ENCODE results near the gene ATL2.

ATL2 gene

DNA sequence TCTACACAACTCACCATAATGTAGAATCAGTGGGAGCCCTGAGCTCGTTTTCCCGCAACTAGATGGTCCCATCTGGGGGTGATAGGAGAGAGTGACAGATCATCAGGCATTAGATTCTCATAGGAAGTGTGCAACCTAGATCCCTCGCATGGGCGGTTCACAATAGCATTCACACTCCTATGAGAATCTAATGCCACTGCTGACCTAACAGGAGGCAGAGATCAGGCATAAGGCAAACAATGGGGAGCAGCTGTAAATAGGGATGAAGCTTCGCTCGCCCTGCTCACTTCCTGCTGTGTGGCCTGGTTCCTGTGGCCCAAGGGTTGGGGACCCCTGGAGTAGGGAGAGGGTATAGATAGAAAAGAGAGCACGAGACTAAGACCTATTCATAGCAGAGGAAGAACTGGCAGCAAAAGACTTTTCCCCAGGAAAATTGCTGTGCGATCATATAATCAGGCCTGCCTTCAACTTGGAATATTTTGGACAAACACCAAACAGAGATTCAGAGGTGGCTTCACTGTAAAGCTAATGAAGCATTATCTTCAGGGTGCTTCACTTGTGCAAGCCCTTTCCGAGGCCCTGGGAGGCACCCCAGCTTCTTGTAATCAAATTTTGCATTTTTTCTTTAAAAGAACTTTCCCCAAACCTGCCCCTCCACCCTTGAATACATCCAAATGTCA lies 29.0 kb upstream of the ATL2 start:
- H3K27me3 ChIP-seq (ENCODE audit: insufficient read depth, low read length): no peaks in the 10 kb centered on the region
- H3K27ac ChIP-seq (ENCODE audit: low read depth, low read length, poor library complexity, severe bottlenecking): no peak overlapping the region
- H3K9me3 ChIP-seq (ENCODE audit: low read length): no peaks in the 10 kb centered on the region; the same call in 1 of the 2 replicates
- H3K4me1 ChIP-seq (ENCODE audit: insufficient read depth, low read length, severe bottlenecking): peaks cover 39% of the 10 kb centered on the region
- no peaks in the 10 kb centered on the region for H3K79me2 ChIP-seq (ENCODE audit: insufficient read depth, low read length)
- H3K4me2 ChIP-seq (ENCODE audit: low read length): no peak overlapping the region
- no peak overlapping the region for H2AFZ ChIP-seq (ENCODE audit: low read length)
- H3K36me3 ChIP-seq (ENCODE audit: insufficient read depth, low read length): no peaks in the 10 kb centered on the region
- no peaks in the 10 kb centered on the region for H3K9me2 ChIP-seq (ENCODE audit: low read depth, low read length)
- no peak overlapping the region for H3K9ac ChIP-seq (ENCODE audit: low read length)
- TF ChIP-seq CTCF (IDR thresholded peaks at IDR 0.05; ENCODE audit: low read length): no peak
- TF ChIP-seq EZH2 (IDR thresholded peaks at IDR 0.05; ENCODE audit: borderline replicate concordance, low read length): no peak
- H3F3A ChIP-seq (ENCODE audit: insufficient read depth, low read length): peaks cover 10% of the 10 kb centered on the region
- no peaks in the 10 kb centered on the region for H4K20me1 ChIP-seq (ENCODE audit: insufficient read depth, low read length)
- no peak overlapping the region for H3K4me3 ChIP-seq (ENCODE audit: low read depth, low read length, poor library complexity, severe bottlenecking)

DNA sequence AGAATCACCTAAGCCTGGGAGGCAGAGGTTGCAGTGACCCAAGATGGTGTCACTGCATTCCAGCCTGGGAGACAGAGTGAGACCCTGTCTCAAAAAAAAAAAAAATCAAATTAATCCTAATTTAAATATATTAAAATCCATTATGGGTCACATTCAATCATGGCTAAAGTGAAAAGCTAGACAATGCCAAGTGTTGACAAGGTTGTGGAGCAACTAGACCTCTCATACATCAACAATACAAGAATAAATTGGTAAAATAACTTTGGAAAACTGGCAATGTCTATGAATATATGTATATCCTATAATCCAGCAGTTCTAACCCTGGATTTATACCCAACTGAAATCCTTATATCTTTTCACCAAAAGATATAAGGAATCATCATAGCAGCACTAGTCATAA lies 23.4 kb upstream of the ATL2 start:
- Histone ChIP-seq H3F3A (ENCODE audit: insufficient read depth, low read length) (no peaks in the 10 kb centered on the region), H3K36me3 (ENCODE audit: insufficient read depth, low read length) (no peaks in the 10 kb centered on the region; the same call in 1 of the 2 replicates), H3K9me2 (ENCODE audit: low read depth, low read length) (no peaks in the 10 kb centered on the region), H3K4me2 (ENCODE audit: low read length) (no peak overlapping the region), H3K79me2 (ENCODE audit: insufficient read depth, low read length) (no peaks in the 10 kb centered on the region), H3K9me3 (ENCODE audit: low read length) (peaks cover 4% of the 10 kb centered on the region), H3K9ac (ENCODE audit: low read length) (no peak overlapping the region), H4K20me1 (ENCODE audit: insufficient read depth, low read length) (no peaks in the 10 kb centered on the region), H3K27ac (ENCODE audit: low read depth, low read length, poor library complexity, severe bottlenecking) (no peak overlapping the region), H3K4me3 (ENCODE audit: low read depth, low read length, poor library complexity, severe bottlenecking) (no peak overlapping the region), H3K27me3 (ENCODE audit: insufficient read depth, low read length) (no peaks in the 10 kb centered on the region), H2AFZ (ENCODE audit: low read length) (no peak overlapping the region), H3K4me1 (ENCODE audit: insufficient read depth, low read length, severe bottlenecking) (no peaks in the 10 kb centered on the region)
- TF ChIP-seq EZH2 (IDR thresholded peaks at IDR 0.05; ENCODE audit: borderline replicate concordance, low read length) (no peak), CTCF (IDR thresholded peaks at IDR 0.05; ENCODE audit: low read length) (no peak)

DNA sequence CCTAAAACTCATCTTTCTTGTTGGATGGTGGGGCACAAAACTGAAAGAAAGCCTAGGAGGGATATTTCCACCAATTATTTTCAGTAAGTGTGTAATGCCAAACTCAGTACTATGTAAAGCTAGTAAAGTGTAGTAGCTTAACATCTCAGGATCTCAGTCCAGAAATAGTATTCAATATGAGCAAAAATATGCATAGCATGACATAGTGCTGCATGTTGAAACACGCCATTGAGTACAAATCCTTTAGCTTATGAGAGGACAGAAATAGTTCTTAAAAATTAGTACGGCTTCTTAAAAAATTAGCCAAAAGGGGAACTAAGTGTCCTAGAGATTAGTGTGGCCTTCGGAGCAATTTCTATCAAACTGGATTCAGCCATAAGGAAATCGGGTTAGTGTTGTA lies 21.7 kb upstream of the ATL2 start:
- Histone ChIP-seq H3K9me2 (ENCODE audit: low read depth, low read length) (no peaks in the 10 kb centered on the region), H3K4me3 (ENCODE audit: low read depth, low read length, poor library complexity, severe bottlenecking) (no peak overlapping the region), H3K79me2 (ENCODE audit: insufficient read depth, low read length) (no peaks in the 10 kb centered on the region), H4K20me1 (ENCODE audit: insufficient read depth, low read length) (no peaks in the 10 kb centered on the region), H3K4me1 (ENCODE audit: insufficient read depth, low read length, severe bottlenecking) (peaks cover 13% of the 10 kb centered on the region), H3K27ac (ENCODE audit: low read depth, low read length, poor library complexity, severe bottlenecking) (no peak overlapping the region), H3K9ac (ENCODE audit: low read length) (no peak overlapping the region), H3K4me2 (ENCODE audit: low read length) (no peak overlapping the region), H3K36me3 (ENCODE audit: insufficient read depth, low read length) (no peaks in the 10 kb centered on the region; the same call in 1 of the 2 replicates), H2AFZ (ENCODE audit: low read length) (no peak overlapping the region), H3K27me3 (ENCODE audit: insufficient read depth, low read length) (no peaks in the 10 kb centered on the region), H3K9me3 (ENCODE audit: low read length) (peaks cover 4% of the 10 kb centered on the region), H3F3A (ENCODE audit: insufficient read depth, low read length) (no peaks in the 10 kb centered on the region)
- TF ChIP-seq EZH2 (IDR thresholded peaks at IDR 0.05; ENCODE audit: borderline replicate concordance, low read length) (no peak), CTCF (IDR thresholded peaks at IDR 0.05; ENCODE audit: low read length) (no peak)
